ENCODE measurements around the gene SORBS1. TPM values are rescaled to one million over a fixed set of nuclear protein-coding genes. Genes with fewer than 3 reads are reported as not detected.

The SORBS1 gene
- total and polyA plus RNA-seq, 2 of the 13 experiments (the other 11 are each of a cell fraction or from before 2014, with no cell fraction given): 16.8 to 39.8 TPM

DNA sequence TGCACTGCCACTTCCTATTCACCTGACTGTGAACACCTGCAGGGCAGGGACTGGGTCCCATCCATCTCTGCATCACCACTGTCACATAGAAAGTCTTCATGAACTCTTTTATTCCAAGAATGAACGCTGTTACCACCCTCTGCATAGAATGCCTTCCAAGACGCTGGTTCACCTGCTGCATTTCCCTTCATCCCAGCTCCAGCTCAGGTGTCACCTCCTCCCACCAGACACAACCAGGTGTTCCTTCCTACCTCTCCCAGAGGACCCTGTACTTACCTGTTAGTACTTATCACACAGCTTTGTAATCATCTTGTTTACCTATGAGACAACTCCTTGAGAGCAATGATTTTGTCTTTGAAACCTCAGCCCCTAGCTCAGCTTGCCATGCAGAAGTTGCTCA, 31.1 kb downstream of the SORBS1 start (continued):
- TF ChIP-seq HIC2 (CRISPR knock-in tag; IDR thresholded peaks at IDR 0.05; ENCODE audit: low read depth): no peak
- TF ChIP-seq SNAI1 (CRISPR knock-in tag; IDR thresholded peaks at IDR 0.05; ENCODE audit: borderline replicate concordance): no peak

- Histone ChIP-seq H3K4me1 (ENCODE audit: insufficient read depth, low read length) (peaks cover 47% of the 10 kb centered on the region), H2AFZ (ENCODE audit: low read length) (no peak overlapping the region), H3K27me3 (ENCODE audit: control insufficient read depth in 1 of 2, insufficient read depth in 2 of 2, low read length in 2 of 2) (no peaks in the 10 kb centered on the region), H4K20me1 (ENCODE audit: insufficient read depth, low read length) (no peaks in the 10 kb centered on the region), H3K27ac (ENCODE audit: extremely low read length, insufficient read depth, low read length) (no peak overlapping the region), H3K4me2 (ENCODE audit: low read depth, low read length) (no peak overlapping the region), H3K4me3 (replicated peaks in 1 of 3; ENCODE audit: insufficient read depth in 1 of 3, low read depth in 2 of 3, low read length in 3 of 3) (no peak overlapping the region), H3K79me2 (ENCODE audit: insufficient read depth, low read length) (peaks cover 78% of the 10 kb centered on the region), H3K9ac (ENCODE audit: insufficient read depth, low read depth, low read length) (no peak overlapping the region), H3K36me3 (replicated peaks in 1 of 2; ENCODE audit: control insufficient read depth in 1 of 2, insufficient read depth in 2 of 2, low read length in 2 of 2) (no peaks in the 10 kb centered on the region; a peak in 1 of 5 replicates), H3K9me3 (ENCODE audit: low read length) (no peaks in the 10 kb centered on the region)
- BruUV-seq (replicated peaks): no TSS peak
- no peak for ATAC-seq
- ChIA-PET CTCF (ENCODE audit: low intra/inter-chr PET ratio, low total read pairs) (no interaction called here), POLR2A (no interaction called here)
- no peak for DNase-seq (ENCODE audit: low spot score)
- no peak for FAIRE-seq
- intact Hi-C loops (cut with micrococcal nuclease; ENCODE audit: unreplicated experiment): no loop called here
- in situ Hi-C loops (cut with HindIII; ENCODE audit: extremely low pct_ligation_motif_present, low pct_unique_long_range_greater_than_20kb): no loop called here
- WGBS (ENCODE audit: low lambda C conversion rate): 90% methylated on average over 7 of the region's 7 CpGs
- TF ChIP-seq ARHGAP35 (CRISPR knock-in tag; IDR thresholded peaks at IDR 0.05; ENCODE audit: borderline replicate concordance): no peak
- no peak for TF ChIP-seq NR2F2 (IDR thresholded peaks at IDR 0.05; ENCODE audit: borderline replicate concordance, low read depth)
- TF ChIP-seq ZNF503 (CRISPR knock-in tag; IDR thresholded peaks at IDR 0.05): no peak
- TF ChIP-seq ZBTB20 (CRISPR knock-in tag; IDR thresholded peaks at IDR 0.05; ENCODE audit: borderline replicate concordance, low read depth): no peak
- TF ChIP-seq STAT6 (CRISPR knock-in tag; IDR thresholded peaks at IDR 0.05; ENCODE audit: borderline replicate concordance): no peak
- TF ChIP-seq, protein P1, sequence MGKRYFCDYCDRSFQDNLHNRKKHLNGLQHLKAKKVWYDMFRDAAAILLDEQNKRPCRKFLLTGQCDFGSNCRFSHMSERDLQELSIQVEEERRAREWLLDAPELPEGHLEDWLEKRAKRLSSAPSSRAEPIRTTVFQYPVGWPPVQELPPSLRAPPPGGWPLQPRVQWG (CRISPR knock-in tag; IDR thresholded peaks at IDR 0.05; ENCODE audit: borderline replicate concordance, low read depth): no peak
- TF ChIP-seq ZNF569 (CRISPR knock-in tag; IDR thresholded peaks at IDR 0.05; ENCODE audit: borderline replicate concordance): no peak
- TF ChIP-seq FOSL1 (CRISPR knock-in tag; IDR thresholded peaks at IDR 0.05; ENCODE audit: borderline replicate concordance): no peak
- TF ChIP-seq ZNF292 (CRISPR knock-in tag; IDR thresholded peaks at IDR 0.05; ENCODE audit: borderline replicate concordance, low read depth): no peak
- TF ChIP-seq ZNF430 (CRISPR knock-in tag; IDR thresholded peaks at IDR 0.05): no peak
- no peak for TF ChIP-seq FIP1L1 (IDR thresholded peaks at IDR 0.05; ENCODE audit: borderline replicate concordance, insufficient read depth, low read depth, low read length)
Observed at GRCh38 chr10:95526044-95526443, 35.1 kb downstream of the SORBS1 start.
